NCI-H2107 treated with DMSO at 0.1 percent for 48 hours (cell line): ENCODE results near the gene DNAH2.

Source experiments
- DNase-seq: peaks from one replicate; lab custom pipeline; 2025; ENCODE audit not compliant: unreplicated experiment; lab: John Stamatoyannopoulos, UW

DNAH2 gene

GRCh38 chr17:7716901-7717755, at the start of gene DNAH2:
Gene DNAH2 (plus strand): TSS chr17:7717744. CDS start chr17:7719735, 1,991 bp downstream.
- DNase-seq: peak; percentile 37

DNA sequence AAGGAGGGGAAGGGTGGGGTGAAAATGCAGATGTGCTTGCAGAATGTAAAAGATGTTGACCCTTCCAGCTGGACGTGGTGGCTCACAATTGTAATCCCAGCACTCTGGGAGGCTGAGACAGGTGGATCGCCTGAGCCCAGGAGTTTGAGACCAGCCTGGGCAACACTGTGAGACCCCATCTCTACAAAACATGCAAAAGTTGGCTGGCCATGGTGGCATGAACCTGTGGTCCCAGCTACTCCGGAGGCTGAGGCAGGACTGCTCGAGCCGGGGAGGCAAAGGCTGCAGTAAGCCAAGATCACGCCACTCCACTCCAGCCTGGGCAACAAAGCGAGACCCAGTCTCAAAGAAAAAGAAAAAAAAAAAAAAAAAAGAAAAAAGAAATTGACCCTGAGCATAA, 49.1 kb upstream of the DNAH2 start:
- DNase-seq: no peak

GRCh38 chr17:7673239-7673638, 44.3 kb upstream of the DNAH2 start:
- DNase-seq: no peak

GRCh38 chr17:7674934-7675333, 42.6 kb upstream of the DNAH2 start:
- no peak for DNase-seq

- no peak for DNase-seq
Observed at GRCh38 chr17:7676533-7676932, 41.0 kb upstream of the DNAH2 start.

DNA sequence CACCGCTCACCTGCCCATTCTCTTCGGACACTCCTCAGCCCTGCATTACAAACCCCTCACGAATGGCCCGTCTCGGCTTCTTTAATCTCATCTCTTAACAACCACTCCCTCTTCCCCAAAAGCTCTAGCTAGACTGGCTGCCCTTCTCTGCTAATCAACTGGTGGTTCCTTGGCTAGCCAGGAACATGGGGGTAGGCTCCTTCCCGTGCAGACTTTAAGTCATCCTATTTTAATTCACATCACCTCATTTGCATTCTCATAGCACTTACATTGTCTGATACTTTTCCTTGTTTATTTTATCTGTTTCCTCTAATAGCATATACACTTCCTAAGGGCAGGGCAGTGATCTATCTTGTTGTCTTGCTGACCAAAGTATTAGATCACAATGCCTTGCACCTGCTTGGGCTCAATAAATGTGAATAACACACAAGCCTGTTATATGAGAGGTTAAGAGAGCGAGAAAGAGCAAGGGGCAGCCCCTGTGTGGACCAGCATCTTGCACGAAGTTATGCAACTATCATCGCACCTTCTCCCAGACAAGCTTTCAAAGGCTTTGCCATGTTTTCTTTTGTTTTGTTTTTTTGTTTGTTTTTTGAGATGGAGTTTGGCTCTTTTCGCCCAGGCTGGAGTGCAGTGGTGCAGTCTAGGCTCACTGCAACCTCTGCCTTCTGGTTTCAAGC, 40.0 kb upstream of the DNAH2 start:
- DNase-seq: no peak

GRCh38 chr17:7684851-7685532, 32.6 kb upstream of the DNAH2 start:
- no peak for DNase-seq

- DNase-seq: peak; percentile 75
Observed at GRCh38 chr17:7685533-7686221, 31.9 kb upstream of the DNAH2 start.

GRCh38 chr17:7686222-7687071, 31.1 kb upstream of the DNAH2 start:
- DNase-seq: peak; percentile 75

GRCh38 chr17:7687072-7687907, 30.3 kb upstream of the DNAH2 start, which contains the start of gene TP53:
Gene TP53 (minus strand): TSS chr17:7687490. CDS start chr17:7676594, 10,896 bp downstream.
- DNase-seq: peak; percentile 58

DNA sequence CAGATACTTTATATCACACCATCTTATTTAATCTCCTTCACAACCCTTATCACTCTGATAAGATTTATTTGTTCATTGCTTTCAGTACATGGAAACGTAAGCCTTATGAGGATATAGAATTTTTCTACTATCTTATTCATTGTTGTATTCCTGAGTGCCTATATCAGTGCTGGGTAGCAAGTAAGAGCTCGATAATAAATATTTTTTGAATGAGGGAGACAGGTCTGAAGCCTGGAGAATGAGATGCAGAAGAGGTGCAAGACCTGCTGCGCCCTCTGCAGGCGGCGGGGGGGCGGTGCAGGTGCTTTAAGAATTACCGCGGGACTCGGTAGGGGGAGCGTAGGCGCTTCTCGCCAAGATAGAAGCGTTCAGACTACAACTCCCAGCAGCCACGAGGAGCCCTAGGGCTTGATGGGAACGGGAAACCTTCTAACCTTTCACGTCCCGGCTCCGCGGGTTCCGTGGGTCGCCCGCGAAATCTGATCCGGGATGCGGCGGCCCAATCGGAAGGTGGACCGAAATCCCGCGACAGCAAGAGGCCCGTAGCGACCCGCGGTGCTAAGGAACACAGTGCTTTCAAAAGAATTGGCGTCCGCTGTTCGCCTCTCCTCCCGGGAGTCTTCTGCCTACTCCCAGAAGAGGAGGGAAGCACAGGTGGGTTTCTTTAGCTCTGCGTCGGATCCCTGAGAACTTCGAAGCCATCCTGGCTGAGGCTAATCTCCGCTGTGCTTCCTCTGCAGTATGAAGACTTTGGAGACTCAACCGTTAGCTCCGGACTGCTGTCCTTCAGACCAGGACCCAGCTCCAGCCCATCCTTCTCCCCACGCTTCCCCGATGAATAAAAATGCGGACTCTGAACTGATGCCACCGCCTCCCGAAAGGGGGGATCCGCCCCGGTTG, 29.4 kb upstream of the DNAH2 start, which contains the start of gene WRAP53:
TSS of gene WRAP53 (plus strand) at position 570 of the 900 bp plus-strand sequence. CDS start at position 742, 172 bp downstream.
- peak; percentile 99 for DNase-seq

GRCh38 chr17:7688808-7689316, 28.7 kb upstream of the DNAH2 start:
- no peak for DNase-seq

GRCh38 chr17:7695586-7695985, 22.0 kb upstream of the DNAH2 start:
- no peak for DNase-seq

GRCh38 chr17:7697828-7698588, 19.5 kb upstream of the DNAH2 start:
- no peak for DNase-seq

DNA sequence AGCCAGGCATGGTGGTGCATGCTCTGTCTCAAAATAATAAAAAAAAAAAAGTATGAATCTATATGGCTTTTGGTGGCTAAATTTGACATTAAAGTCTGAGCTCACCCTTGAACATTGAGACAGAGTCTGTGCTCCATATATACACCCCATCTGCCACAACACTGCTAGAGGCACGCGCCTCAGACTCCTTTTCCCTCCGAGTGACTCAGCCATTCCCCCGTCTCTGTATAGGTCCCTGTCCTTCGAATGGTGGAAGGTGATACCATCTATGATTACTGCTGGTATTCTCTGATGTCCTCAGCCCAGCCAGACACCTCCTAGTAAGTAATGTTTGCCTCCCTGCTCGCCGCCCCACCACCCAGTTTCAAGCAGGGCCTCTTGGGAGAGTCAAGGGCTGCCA, 17.0 kb upstream of the DNAH2 start:
- no peak for DNase-seq

DNA sequence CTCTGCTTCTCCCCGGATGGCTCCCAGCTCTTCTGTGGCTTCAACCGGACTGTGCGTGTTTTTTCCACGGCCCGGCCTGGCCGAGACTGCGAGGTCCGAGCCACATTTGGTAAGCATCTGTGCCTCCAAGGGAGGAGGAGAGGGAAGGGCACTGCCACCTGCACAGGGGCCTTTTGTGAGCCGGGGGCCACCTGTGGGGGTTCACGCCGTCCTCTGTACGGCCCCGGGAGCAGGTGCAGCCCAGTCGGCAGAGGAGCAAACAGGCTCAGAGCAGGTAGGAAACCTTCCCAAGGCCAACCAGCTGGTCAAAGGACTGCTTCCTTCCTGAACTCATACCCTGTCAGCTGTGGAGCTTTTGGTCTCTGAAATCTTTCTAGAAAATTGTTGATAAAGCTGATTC, 15.9 kb upstream of the DNAH2 start:
- no peak for DNase-seq

DNA sequence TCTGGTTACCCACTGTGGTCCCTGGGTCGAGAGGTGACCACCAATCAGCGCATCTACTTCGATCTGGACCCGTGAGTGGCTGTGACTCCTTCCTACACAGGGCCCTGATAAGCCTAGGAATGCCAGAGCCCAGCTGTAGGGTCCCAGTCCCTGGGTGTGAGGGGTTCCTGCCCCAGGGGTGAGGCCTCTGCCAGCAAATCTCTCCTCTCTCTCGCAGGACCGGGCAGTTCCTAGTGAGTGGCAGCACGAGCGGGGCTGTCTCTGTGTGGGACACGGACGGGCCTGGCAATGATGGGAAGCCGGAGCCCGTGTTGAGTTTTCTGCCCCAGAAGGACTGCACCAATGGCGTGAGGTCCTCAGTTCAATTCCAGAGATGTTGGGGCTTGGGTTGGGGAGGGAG, 14.8 kb upstream of the DNAH2 start:
- DNase-seq: no peak
